GM10248 (cell line): ENCODE results near the gene FSTL4.

Experiments used
- CTCF ChIA-PET: fragments of 300-600 bp; sonication (Branson Sonifier 250); formaldehyde crosslinking; extraction: SDS; loops from one replicate; lab custom pipeline; 2021; ENCODE audit warnings: antibody characterized with exemption; lab: Yijun Ruan, JAX
- POLR2A ChIA-PET: fragments of 350-650 bp; sonication (Branson Sonifier 250); formaldehyde crosslinking; extraction: SDS; loops from one replicate; lab custom pipeline; 2020; ENCODE audit warnings: antibody characterized with exemption; lab: Yijun Ruan, JAX
- DNase-seq: peaks from one replicate; pipeline ENCODE4 v3.0.0; 2012; ENCODE audit errors: extremely low spot score
- CTCF ChIP-seq: IDR thresholded peaks from 2 replicates; pipeline ENCODE4 v1.5.1; 2012; ENCODE audit warnings: mild to moderate bottlenecking, low read depth; ENCODE audit errors: extremely low read depth, missing control alignments, control extremely low read depth

FSTL4 gene

GRCh38 chr5:133371371-133372155 is 240.8 kb downstream of the FSTL4 start:
- POLR2A ChIA-PET: no interaction called here
- TF ChIP-seq CTCF: no peak
- DNase-seq: no peak
- CTCF ChIA-PET: no interaction called here

GRCh38 chr5:133370904-133371303 is 241.4 kb downstream of the FSTL4 start:
- no peak for DNase-seq
- ChIA-PET CTCF (no interaction called here), POLR2A (no interaction called here)
- TF ChIP-seq CTCF: no peak

- ChIA-PET POLR2A (no interaction called here), CTCF (no interaction called here)
- no peak for DNase-seq
- TF ChIP-seq CTCF: no peak
Observed at GRCh38 chr5:133370036-133370831, 242.1 kb downstream of the FSTL4 start.

GRCh38 chr5:133368916-133369783 is 243.2 kb downstream of the FSTL4 start:
- no peak for TF ChIP-seq CTCF
- no peak for DNase-seq
- ChIA-PET CTCF (interaction anchor here (1.6 kb wide), 1 partner anchor 12 kb away, joined by 4 read pairs; no protein-coding TSS in a partner anchor), POLR2A (no interaction called here)

GRCh38 chr5:133367984-133368383 is 244.4 kb downstream of the FSTL4 start:
- ChIA-PET CTCF (interaction anchor here (1.4 to 1.6 kb wide), 2 partner anchors 11 to 93 kb away, joined by 4 read pairs; no protein-coding TSS in a partner anchor), POLR2A (no interaction called here)
- TF ChIP-seq CTCF: no peak
- DNase-seq: no peak
